IMR-90 (cell line): ENCODE measurements around the gene YES1. TPM values are rescaled to one million over a fixed set of nuclear protein-coding genes. Genes with fewer than 3 reads are reported as not detected.

Experiments used
- microRNA-seq, 2 experiments: library from miRNA; stranded (forward) in 1 of 2; unstranded in 1 of 2; fragments of 10-50 nt in 1 of 2; fragments of <30 nt in 1 of 2; gene quantifications in 1 of 2; microRNA quantifications in 1 of 2; one replicate each; pipeline versions ENCODE3 to v1.1.0; 2013 to 2020; ENCODE audit not compliant: insufficient read depth in 1 of 2, insufficient read length in 1 of 2, unreplicated experiment in 1 of 2
- polyA plus RNA-seq, 3 experiments: library from polyadenylated mRNA; depleted of rRNA; stranded (reverse); fragments of >200 nt; gene quantifications; 2 replicates each; pipeline ENCODE4 v1.2.3, GENCODE V29; 2012; ENCODE audit warnings: low replicate concordance in 1 of 3
- small RNA-seq, 5 experiments: library from RNA; depleted of rRNA; stranded (forward); fragments of <200 nt; gene quantifications; one replicate each; pipeline ENCODE3, GENCODE V24; 2012
- total RNA-seq: library from RNA; depleted of rRNA; stranded (reverse); fragments of >200 nt; gene quantifications from 2 replicates; pipeline ENCODE4 v1.2.3, GENCODE V29; 2012; rRNA removed

Gene YES1
- total and polyA plus RNA-seq, 2 of the 4 experiments (the other 2 are of a cell fraction) = 16.7 to 62.0 TPM

Small RNA genes within 50 kb of the gene (microRNA-seq; reads per million reads assigned to microRNA genes)
- gene BOLA2P1 (ENCODE audit: insufficient read depth, insufficient read length) (not detected), gene RNU1-109P (ENCODE audit: insufficient read depth, insufficient read length) (not detected)

Small RNA genes within 50 kb of the gene (small RNA-seq; reads per million reads assigned to genes)
- 0 reads per million in 5 experiments for gene BOLA2P1
- 0 to 0.14 (median 0) reads per million in 5 experiments for gene RNU1-109P

Other genes with a start within 250 kb of the YES1 start
- not detected in 2 replicates for gene CETN1, start 231.9 kb downstream of the YES1 start, total RNA-seq
- gene CETN1, start 231.9 kb downstream of the YES1 start, polyA plus RNA-seq (2012; rRNA removed) = not detected in 2 replicates
- gene CLUL1, start 215.3 kb downstream of the YES1 start, total RNA-seq = not detected in 2 replicates
- not detected in 2 replicates for gene CLUL1, start 215.3 kb downstream of the YES1 start, polyA plus RNA-seq (2012; rRNA removed)
- 26.7 and 28.3 TPM in 2 replicates for gene TYMS, start 154.6 kb downstream of the YES1 start, total RNA-seq
- 92.2 and 96.9 TPM in 2 replicates for gene TYMS, start 154.6 kb downstream of the YES1 start, polyA plus RNA-seq (2012; rRNA removed)
- 10.0 and 12.2 TPM in 2 replicates for gene ENOSF1, start 99.6 kb downstream of the YES1 start, total RNA-seq
- gene ENOSF1, start 99.6 kb downstream of the YES1 start, polyA plus RNA-seq (2012; rRNA removed) = 10.6 and 12.6 TPM in 2 replicates
- not detected in 2 replicates for gene ADCYAP1, start 92.6 kb upstream of the YES1 start, total RNA-seq
- gene ADCYAP1, start 92.6 kb upstream of the YES1 start, polyA plus RNA-seq (2012; rRNA removed) = not detected in 2 replicates